NCI-H524 (cell line): ENCODE data around the gene AFG1L.
A peak's percentile ranks its signal among the peaks of the same experiment; 100 is the strongest.
"Not testable (repeated sequence)": the region's sequence is repeated elsewhere in the genome, so short reads cannot be mapped to it uniquely, and the experiment has no call there.

Experiments
- DNase-seq, 2 experiments: peaks; one replicate each; lab custom pipeline; 2025; lab: John Stamatoyannopoulos, UW

AFG1L gene

GRCh38 chr6:108350528-108350927 lies 55.7 kb downstream of the AFG1L start:
- DNase-seq, result no peak

GRCh38 chr6:108353853-108354252 lies 59.0 kb downstream of the AFG1L start:
- DNase-seq, result no peak

- no peak for DNase-seq
Measured at GRCh38 chr6:108355120-108355519, 60.3 kb downstream of the AFG1L start.

- no peak for DNase-seq
Measured at GRCh38 chr6:108355890-108356289, 61.0 kb downstream of the AFG1L start.

GRCh38 chr6:108359901-108360882 lies 65.3 kb downstream of the AFG1L start:
- DNase-seq, result no peak

GRCh38 chr6:108360919-108361311 lies 66.1 kb downstream of the AFG1L start:
- no peak for DNase-seq

GRCh38 chr6:108361312-108361932 lies 66.6 kb downstream of the AFG1L start:
- DNase-seq, result no peak

GRCh38 chr6:108362455-108362854 lies 67.6 kb downstream of the AFG1L start:
- no peak for DNase-seq

GRCh38 chr6:108363113-108363512 lies 68.3 kb downstream of the AFG1L start:
- DNase-seq, result no peak

GRCh38 chr6:108363889-108364313 lies 69.0 kb downstream of the AFG1L start:
- DNase-seq, result no peak

GRCh38 chr6:108364470-108364869 lies 69.6 kb downstream of the AFG1L start:
- no peak for DNase-seq

GRCh38 chr6:108365478-108365877 lies 70.6 kb downstream of the AFG1L start:
- no peak for DNase-seq

GRCh38 chr6:108366236-108366635 lies 71.4 kb downstream of the AFG1L start:
- DNase-seq, result no peak

- no peak for DNase-seq
Measured at GRCh38 chr6:108368431-108369030, 73.7 kb downstream of the AFG1L start.

- DNase-seq, result peak; percentile 50 to 80
Measured at GRCh38 chr6:108380876-108381275, 86.0 kb downstream of the AFG1L start.

GRCh38 chr6:108383981-108384380 lies 89.1 kb downstream of the AFG1L start:
- no peak for DNase-seq

- DNase-seq, result not testable (repeated sequence)
Measured at GRCh38 chr6:108389190-108389589, 94.3 kb downstream of the AFG1L start.

- no peak for DNase-seq
Measured at GRCh38 chr6:108395297-108395696, 100.4 kb downstream of the AFG1L start.

- DNase-seq, result no peak
Measured at GRCh38 chr6:108403236-108403635, 108.4 kb downstream of the AFG1L start.

- DNase-seq, result no peak
Measured at GRCh38 chr6:108406943-108407342, 112.1 kb downstream of the AFG1L start.

GRCh38 chr6:108407904-108408827 lies 113.3 kb downstream of the AFG1L start:
- DNase-seq, result no peak

GRCh38 chr6:108408861-108409260 lies 114.0 kb downstream of the AFG1L start:
- DNase-seq, result no peak
